GM12874 (cell line): ENCODE results near the gene WNT7A.

Experiments
- TF ChIP-seq, protein P1 (sequence below): IDR thresholded peaks from 2 replicates; pipeline ENCODE4 v1.5.1; 2011; ENCODE audit warnings: low read depth, mild to moderate bottlenecking, control low read depth, low read length, moderate library complexity; ENCODE audit not compliant: insufficient read depth

WNT7A gene

DNA sequence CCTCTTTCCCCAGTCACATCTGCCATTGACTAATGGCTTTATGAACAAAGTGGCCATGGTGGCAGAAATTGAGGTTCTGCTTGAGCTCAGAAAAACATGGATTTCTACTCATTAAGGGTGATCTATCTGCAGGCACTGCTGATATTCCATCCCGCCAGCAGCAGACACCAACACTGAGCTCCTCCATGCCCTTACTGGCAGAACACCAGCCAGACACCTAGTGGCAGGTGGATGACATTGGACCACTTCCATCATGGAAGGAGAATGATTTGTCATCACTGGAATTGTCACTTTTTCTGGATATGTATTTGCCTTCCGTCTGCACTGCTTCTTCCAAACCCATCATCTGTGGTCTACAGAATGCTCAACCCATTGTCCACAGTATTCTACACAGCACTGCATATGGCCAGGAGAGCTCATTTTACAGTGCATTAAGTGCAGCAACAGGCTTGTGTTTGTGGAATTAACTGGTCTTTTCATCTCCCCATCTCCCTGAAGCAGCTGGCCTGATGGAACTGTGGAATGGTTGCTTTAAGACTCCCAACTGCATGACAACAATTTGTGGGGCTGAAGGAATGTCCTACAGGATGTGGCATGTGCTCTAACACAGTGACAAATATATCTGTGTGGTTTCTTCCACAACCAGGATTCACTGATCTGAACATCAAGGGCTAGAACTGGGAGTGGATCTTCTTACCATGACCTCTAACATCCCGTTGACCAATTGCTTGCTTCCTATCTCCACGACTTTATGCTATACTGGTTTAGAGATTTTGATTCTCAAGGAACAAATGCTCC lies 103.4 kb downstream of the WNT7A start:
- TF ChIP-seq, protein P1, sequence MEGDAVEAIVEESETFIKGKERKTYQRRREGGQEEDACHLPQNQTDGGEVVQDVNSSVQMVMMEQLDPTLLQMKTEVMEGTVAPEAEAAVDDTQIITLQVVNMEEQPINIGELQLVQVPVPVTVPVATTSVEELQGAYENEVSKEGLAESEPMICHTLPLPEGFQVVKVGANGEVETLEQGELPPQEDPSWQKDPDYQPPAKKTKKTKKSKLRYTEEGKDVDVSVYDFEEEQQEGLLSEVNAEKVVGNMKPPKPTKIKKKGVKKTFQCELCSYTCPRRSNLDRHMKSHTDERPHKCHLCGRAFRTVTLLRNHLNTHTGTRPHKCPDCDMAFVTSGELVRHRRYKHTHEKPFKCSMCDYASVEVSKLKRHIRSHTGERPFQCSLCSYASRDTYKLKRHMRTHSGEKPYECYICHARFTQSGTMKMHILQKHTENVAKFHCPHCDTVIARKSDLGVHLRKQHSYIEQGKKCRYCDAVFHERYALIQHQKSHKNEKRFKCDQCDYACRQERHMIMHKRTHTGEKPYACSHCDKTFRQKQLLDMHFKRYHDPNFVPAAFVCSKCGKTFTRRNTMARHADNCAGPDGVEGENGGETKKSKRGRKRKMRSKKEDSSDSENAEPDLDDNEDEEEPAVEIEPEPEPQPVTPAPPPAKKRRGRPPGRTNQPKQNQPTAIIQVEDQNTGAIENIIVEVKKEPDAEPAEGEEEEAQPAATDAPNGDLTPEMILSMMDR: no peak

DNA sequence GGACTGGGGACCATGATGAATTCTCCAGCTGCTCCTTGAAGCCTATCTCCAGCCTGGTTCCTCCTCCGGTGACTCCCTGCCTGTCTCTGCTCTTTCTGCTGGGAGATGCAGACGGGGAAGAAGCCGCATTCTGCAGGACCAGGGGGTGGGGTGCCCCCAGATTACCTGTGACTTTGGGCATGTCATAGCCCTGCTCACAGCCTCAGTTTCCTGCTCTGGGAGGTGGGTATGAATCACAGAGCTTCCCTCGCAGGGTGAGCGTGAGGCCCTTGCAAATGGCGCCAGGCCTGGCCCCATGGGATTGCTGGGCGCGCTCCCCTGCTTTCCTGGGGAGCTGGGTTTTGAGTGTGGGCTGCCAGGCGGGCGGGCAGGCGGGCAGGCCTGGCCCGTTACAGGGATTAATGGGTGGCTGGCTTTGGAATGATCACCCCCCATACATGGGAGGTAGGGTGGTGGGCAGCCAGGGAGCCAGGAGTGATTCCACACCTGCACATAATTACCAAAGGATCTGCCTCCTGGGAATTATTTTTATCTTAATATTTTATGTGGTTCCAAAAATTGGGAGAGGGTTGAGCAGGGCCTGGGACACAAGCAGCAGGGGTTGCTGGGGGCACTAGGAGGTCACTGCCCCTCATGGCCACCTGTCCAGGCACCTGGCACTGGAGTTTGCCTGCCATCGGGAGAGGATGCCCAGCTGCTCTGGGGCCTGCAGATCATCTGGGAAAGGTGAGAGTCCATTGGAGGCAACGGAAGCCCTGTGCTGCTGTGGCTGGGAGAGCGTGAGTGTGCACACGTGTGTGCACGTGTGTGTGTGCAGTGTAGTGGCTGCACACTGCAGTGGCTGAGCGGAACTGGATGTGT lies 106.8 kb downstream of the WNT7A start:
- TF ChIP-seq, protein P1: no peak

DNA sequence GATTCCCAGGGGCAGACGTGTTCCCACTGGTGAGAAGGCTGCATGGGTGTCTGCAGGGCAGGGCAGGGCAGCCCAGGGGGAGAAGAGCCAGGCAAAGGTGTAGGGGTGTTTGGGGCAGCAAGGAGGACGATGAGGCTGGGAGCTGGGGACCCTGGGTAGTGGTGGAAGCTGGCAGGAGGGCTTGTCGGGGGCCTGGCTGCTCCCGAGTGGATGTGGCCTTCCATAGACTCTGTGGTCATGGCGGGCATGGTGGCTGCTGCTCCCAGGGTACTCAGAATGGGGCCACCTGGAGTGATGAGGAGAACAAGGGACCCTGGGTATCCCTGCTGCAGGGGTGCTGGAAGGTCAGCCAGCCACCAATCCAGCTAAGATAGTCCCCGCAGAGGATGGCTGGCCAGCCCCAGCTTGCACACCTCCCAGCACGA lies 107.5 kb downstream of the WNT7A start:
- TF ChIP-seq, protein P1: no peak

DNA sequence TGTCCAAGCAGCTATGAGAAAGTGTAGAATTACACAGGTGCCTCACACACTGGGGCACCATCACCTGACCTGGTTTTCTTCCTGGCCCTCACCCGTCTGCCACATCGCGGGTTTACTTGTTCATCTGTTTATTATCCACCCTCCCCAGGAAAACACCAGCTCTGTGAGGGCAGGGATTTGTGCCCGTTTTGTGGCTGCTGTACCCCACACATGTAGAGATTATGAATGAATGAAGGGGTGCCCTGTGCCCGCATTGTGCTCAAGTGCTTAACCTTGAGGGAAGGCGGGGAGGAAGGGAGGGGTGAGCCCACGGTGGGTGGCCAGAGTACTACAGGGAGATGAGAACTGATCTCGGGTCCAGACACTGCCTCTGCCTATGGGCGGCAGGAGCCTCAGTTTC lies 108.4 kb downstream of the WNT7A start:
- TF ChIP-seq, protein P1: no peak

DNA sequence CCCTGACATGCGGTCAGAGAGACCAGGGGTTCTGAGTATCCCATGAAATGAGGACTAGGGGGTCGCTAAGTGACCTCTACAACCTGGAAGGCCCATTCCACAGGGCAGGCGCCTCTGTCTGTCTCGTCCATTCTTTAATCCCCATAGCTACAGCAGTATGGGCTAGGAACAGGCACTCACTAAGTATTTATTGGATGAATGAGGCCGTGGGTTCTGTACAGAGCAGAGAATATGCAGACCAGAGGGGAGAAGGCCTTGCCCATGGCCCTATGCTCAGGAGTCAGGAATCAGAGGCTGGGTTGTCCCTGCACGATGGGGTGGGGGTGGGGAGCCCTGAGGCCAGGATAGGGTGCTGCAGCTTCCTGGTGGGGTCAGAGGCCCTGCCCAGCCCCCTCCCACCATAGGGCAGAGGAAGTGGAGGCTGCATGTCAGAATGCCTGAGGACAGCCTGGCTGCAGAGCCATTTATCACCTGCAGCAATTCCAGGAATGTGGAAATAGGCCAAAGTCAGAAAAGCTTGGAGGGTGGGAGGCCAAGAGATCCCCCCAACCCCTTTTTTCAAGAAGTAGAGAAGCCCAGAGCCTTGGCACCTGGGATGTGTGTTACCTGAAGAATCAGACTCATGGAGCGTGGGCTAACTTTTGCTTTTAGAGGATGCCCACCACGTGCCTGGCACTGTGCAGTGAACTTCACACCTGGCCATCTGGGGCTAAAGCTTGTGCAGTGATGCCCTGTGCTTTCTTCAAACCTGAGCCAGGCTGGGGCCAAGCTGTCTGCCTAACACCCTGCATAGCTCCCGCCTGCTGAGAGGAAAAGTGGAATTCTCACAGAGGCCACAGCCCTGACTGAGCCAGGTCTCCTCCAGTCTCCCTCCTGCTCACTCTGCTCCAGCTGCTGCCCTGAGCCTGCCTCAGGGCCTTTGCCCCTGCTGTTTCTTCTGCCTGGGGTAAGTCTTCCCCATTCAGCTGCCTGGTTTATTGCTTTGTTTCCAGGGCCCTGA lies 109.4 kb downstream of the WNT7A start:
- TF ChIP-seq, protein P1: no peak

DNA sequence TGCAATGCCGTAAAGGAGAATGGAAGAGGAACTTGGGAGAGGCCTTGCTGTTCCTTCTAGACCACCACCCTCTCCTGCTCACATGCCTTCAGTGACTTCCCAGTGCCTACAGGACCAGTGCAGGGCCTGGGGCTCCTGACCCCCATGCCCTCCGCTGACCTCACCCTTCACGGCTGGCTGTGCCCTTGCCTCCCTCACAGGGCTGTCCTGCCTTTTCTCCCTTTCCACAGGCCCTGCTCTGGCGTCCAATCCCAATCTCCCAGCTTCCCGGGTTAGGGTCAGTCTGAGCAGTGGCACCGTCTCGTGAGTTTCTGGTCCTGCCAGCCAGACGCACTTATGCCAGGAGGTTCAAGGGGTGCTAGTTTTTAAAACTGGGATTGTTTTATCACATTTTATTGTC lies 110.4 kb downstream of the WNT7A start:
- TF ChIP-seq, protein P1: no peak
